Activated CD8-positive, alpha-beta memory T cell treated with anti-CD3 and anti-CD28 coated beads, Interleukin-2, amount 50 U/mL, for 48 hours (primary cell): ENCODE data around the gene PRKG1.

Source experiments
- DNase-seq: peaks from one replicate; pipeline ENCODE4 v3.0.0-alpha.2; 2020

The PRKG1 gene

DNA sequence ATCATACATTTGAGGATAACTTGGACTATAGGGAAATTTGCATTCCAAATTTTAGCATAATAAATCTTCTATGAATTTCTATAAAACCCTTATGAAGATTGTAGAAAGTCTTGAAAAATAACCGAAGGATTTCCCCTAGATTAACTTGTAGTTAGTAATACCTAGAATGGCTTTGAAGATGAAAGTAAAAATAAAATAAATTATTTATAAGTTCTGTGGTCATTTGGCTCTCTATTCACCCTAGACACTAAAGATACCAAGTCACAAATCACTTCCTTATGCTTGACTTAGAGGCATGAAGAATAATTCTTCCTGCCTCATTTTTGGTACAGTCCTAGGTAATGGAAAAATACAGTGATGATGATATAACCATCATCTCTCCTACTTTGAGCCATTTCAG lies 545.8 kb downstream of the PRKG1 start:
- no peak for DNase-seq

DNA sequence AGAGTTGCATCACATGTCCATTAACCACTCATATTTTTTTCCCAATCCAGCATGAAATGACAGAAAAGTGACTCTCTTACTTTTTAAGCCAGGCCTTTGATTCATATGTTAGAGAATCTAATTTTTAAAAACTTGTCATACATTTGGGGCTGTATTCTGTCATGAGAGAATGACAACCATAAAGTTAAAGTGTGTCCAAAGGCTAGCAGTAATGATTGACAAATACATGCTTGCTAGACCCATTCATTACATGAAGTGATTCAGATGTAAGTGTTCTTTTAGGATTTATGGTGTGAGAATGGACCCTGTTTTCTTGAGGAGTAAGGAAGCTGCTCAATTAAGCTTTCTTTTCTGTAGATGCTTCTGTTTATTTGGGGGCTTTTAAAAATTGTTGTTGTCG lies 549.7 kb downstream of the PRKG1 start:
- no peak for DNase-seq

DNA sequence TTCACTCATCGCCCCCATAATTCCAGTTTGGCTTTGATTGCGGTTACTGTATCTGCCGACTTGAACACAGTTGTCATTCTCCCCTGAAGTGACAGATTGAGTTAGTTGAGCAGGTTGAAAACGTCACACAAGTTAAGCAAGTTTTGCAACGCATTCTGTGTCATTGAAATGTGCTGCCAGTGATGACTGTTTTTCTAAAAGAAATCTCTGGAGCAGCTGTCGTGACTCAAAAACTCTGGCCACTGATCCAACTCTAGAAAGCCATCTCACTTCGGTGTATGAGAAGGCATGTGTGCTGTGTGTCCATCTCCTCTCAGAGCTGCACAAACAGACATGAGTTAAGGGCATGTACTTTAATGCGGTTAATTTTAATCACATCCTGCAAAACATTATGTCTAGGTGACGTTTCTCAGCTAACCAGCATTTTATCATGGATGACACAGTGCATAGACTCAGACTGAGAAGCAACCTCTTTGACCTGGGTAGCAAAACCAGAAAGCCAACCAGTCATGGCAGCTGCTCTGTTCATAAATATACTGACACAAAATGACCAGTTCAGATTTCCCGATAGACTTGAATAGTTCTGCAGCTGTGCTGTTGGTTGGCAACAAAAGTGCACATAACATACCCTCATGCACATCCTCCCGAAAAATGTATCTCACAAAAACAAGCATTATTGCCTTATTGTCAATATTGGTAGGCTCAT lies 555.8 kb downstream of the PRKG1 start:
- DNase-seq = no peak

DNA sequence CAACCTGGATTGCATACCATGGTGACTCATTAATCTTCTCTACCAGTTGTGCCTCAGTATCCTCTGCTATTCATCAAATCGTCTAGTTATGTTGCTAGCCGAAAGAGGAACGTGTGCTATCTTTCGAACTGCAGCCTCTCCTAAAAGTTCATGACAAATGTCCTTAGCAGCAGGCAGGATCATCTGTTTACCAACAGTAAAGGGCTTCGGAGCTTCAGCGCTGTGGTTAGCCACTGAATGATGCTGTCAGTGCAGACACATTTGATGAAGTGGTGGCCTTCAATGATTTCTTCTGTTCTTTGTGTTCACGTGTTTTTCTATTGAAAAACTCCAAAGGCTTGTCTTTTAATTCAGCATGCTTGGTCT lies 556.3 kb downstream of the PRKG1 start:
- no peak for DNase-seq

DNA sequence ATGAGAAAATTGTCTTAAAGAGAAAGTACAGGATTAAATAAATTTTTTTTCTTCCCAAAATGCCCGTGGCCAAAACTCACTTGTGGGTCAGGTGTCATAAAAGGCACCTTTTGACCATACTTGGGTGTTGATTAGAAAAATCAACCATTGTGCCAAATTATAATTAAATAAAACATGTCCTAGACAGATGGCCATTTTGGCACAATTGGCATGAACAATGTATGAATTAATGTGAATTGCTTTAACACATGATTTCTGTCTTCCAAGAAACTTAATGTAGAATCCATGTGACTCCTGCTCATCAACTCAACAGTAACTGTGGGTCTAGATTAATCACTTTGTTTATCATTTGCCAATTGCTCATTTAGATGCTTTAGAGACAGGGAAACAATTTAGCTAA lies 561.1 kb downstream of the PRKG1 start:
- DNase-seq = no peak

DNA sequence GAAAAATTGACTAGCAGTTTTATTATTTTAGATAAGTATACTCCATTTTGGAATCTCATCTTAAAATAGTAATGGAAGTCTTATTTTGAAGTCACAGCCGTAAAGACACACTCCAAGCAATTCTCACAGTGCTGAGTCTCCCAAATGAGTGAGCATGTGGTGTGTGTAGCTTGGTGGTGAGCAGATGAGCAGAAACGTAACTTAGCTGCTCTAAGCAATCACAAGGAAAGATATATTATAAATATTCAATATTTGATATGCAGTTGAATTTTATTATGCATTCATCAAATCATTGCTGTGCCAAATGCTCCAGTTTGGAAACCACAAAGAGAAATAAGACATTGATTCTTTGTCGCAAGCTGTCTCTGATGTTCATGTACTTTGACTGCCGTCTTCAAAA lies 563.9 kb downstream of the PRKG1 start:
- no peak for DNase-seq

DNA sequence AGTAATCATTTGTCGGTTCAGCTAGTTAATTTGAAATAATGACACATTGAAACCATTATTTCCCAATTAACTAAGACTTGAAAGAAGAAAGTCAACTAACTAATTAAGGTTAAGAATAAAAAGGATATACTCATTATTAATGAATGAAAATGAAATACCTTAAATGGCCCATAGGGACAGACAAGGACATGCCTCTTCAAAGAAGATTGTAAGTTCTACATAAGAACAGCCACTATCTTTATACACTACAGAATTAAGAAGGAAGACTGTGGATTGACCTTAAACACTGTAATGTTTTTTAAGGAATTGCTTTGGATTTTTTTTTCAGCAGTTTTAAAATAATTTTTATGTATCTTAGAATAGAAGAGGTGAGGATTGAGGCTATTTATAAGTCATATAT lies 564.5 kb downstream of the PRKG1 start:
- no peak for DNase-seq

DNA sequence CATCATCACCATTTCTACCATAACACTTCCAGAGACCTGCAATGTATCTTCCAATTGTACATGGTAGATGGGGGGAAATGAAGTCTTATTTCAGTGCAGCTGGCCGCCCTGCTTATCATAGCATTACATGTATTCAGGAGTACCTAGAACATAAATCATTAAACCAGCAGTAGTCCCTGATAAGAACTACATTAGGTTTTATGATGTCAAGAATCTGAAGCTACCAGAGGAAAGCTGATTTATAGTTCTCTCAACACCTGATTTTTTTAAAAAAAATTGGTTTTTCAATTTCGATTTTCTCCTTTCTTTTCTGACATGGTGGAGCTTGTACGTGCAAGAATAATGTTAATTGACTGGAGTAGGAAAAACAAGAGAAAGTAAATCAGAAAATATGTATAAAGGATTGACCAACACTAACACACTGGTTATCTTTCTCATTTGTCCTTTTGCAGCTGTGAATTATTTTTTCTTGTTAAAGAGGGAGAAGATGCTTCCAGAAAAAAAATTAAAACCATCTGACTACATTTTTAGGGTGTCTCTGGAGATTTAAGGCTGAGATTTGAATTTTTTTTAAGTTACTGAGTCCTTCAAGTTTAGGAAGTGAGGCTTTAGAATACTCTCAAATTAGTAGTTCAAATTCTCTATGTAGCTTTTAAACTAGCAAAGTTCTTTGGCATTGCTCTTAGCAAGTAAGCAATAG lies 566.0 kb downstream of the PRKG1 start:
- DNase-seq = no peak

DNA sequence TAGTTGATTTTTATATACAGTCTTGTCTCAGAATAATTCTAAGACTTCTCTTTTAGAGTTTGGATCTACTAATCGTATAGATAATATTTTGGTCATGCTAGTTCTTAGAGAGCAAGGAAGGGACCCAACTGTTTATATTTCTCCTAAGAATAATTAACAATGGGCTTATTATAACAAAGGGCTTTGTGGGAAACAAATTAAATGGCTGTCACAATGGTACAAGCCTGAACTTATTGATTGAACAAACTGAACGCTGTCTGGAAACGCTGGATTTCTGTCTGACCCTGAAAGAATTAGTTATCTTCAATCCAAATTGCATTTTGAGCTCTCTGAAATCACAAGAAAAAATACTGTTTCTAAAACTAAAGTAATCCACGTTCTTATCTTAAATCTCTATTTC lies 568.3 kb downstream of the PRKG1 start:
- DNase-seq = no peak

DNA sequence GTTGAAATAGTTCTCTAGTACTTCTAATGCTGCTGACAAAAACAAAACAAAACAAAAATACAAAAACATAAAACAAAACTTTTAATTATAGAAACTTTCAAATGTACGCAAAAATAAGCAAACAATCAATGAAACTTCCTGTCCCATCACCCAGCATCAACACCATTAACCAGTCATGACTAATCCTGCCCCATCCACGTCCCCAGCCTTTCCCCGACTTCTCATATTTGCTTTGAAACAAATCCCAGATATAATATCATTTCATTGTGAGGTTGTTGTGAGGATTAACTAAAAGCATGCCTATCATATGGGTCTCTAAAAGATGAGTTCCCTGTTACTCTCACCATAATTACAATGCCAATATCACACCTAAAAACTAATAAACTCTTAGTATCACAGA lies 569.4 kb downstream of the PRKG1 start:
- DNase-seq = no peak

DNA sequence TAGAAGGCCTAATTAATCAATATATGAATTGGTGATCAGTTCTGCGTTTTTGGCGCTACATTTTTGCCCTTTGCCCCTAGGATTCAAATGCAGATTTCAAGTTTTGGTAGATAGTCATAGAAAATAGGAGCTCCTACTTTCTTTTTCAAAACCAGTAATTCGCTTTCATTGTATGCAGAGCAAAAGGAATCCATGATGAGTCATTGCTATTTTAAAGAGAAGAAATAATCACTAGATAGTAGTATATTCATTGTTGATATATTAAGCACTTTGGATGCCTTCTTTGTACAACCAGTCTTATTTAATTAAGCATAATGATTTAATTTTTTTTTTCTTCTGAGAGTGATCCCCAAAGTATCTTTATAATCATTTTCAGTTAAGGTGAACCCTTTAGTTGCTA lies 574.8 kb downstream of the PRKG1 start:
- no peak for DNase-seq

DNA sequence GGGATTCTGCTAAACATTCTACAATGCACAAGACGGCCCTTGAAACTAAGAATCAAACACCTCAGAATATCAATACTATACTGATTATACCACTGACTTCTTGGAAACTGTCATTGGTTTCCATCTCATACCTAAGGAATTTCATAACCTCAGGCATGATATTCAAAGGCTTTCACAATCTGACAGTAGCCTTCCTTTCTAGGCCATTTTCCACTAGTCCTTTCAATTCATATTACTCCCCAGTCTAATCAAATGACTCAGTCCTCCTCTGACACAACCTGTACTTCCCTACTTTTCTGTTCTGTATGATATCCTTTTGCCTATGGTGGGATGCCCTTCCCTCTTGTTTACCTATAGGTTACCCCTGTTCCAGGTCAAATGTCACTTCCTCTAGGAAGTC lies 576.8 kb downstream of the PRKG1 start:
- DNase-seq = no peak

DNA sequence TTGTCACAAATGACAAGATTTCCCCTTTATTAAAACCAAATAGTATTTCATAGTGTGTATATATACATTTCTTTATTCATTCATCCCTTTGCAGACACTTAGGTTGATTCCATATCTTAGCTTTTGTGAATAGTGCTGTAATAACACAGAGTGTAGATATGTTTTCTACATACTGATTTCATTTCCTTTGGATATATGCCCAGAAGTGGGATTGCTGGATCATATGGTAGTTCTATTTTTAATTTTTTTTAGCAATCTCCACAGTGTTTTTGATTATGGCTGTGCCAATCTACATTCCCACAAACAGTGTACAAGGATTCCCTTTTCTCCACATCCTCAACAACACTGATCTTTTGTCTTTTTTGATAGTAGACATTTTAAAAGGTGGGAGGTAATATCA lies 578.7 kb downstream of the PRKG1 start:
- no peak for DNase-seq

DNA sequence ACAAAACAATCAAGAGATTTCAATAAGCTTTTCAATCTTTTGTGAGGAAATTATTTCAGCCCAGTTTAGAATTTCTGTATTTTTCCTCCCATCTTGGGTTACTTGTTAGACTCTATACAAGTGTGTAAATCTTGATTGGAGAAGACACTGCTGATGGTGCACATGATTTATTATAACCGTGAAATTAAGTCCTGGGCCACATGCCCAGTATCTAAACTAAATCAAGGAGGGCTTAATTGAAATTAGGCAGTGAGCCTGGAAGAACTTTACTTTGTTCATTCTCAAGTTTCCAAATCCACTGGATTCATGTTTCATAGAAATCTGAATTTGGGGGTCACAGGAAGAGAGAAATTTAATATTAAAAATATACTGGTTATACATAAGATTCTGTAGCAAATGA lies 580.6 kb downstream of the PRKG1 start:
- DNase-seq = no peak

DNA sequence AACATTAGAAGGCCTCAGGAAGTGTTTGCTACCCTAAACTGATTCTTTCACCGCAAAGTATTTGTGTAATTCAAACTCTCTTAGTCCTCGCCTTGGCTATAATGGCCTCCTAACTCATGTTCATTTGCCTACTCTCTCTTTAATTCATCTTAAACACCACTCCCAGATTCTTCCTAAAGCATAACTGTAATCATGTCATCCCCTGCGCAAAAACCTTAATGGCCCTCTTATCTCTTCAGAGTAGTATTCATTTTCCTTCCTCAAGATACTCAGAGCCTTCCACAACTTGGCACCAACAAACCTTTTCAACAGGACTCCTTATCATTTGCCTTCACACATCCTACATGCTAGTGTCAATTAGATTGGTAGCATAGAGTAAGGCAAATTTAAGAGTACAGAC lies 582.2 kb downstream of the PRKG1 start:
- no peak for DNase-seq

DNA sequence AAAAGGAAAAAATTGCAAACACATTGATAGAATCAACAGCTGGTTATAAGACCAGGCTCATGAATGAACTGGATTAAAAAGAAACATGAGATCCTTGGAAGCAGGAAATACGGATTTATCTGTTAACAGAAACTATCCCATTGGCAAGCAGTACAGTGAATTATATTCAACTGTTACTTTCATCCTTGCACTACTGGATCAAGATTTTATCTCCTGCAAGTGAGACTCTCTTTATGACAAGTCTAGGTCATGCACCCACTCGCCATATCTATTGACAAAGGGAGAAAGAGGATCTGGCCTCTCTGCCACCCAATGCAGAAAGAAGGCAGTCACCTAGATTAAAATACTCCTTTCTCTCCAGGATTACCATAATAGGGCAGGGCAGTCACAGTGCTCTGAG lies 583.7 kb downstream of the PRKG1 start:
- no peak for DNase-seq

DNA sequence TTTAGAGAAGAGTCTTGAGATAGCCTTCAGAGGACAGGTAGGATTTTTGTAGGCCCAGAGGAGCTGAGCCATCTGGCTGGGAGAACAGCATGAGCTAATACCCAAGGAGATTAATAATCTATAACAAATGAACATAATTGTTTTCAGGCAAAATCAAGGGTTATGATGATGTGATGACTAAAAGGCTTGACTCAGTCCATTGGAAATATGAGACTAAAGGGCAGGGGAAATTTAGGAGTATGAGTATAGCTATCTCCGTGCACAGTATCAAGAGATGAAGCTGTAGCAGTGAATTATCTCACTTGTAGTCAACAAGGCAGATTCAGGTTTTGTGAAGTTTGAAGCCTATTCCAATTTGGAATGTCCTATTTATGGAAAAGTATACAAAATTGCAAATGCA lies 585.1 kb downstream of the PRKG1 start:
- DNase-seq = no peak

DNA sequence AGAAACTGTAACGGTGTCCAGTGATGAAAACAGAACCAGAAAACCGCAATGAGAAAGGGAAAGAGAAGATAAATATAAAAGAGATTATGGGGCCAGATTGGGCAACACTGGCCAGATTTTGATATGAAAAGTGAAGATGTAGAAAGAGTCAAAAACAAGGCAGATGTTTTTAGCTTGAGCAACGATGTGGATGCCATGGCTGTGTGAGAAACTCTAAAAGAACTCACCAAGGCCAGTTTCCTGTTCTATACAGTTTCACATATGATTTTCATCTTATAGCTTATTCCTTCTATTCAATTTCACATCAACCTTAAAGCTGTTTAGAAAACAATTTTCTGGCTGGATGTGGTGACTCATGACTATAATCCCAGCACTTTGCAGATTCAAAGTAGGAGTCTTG lies 588.8 kb downstream of the PRKG1 start:
- DNase-seq = no peak

DNA sequence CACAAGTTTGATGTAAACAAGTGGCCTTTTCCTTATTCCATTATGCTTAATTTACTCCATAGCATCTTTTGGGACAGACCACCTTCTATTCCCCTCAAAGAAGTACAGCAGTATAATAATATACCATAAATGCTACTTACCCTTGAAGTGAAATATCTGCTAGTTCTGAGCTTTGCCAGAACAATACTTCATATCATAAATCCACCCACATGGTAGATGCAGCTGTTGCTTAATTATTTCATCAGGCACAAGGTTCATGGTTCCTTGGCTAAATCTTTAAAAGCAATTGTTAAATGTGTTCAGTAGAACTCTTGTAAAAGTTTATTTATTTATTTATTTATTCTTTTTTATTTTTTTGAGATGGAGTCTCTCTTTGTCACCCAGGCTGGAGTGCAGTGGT lies 592.2 kb downstream of the PRKG1 start:
- DNase-seq = no peak

GRCh38 chr10:51667678-51668335 lies 593.5 kb downstream of the PRKG1 start:
- DNase-seq = no peak

GRCh38 chr10:51668336-51668689 lies 594.0 kb downstream of the PRKG1 start:
- DNase-seq = no peak

DNA sequence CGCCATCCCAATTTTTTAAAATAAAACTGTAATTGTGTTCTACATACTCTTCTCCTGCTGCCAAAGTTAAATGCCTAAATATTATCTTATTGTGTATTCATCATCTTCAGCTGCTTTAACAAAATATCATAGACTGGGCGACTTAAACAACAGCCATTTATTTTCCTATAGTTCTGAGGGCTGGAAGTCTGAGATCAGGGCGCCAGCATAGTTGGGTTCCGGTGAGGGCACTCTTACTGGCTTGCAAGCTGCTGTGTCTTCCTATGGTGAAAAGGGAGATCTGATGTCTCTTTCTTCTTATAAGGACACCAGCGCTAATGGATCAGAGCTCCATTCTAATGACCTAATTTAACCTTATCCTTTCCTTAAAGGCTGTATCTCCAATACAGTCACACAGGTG lies 594.8 kb downstream of the PRKG1 start:
- no peak for DNase-seq

DNA sequence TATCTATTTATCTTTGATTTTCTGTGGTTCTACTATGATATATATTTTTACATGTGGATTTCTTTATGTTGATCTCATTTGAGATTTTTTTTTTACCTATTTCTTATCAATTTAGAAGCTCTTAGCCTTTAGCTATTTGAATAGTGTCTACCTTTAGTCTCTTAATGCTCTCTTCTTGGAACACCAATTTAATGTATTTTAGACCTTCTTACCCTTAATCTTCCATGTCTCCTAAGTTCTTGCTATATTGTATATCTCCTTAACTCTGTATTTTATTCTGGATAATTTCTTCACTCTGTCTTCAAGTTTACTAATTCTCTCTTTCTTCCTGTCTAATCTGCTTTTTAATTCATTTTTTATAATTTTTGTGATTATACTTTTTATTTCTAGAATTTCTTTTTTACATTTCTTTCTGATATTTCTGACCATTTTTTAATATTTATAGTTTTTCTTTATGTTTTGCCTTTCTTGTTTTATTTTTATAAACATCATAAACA lies 597.8 kb downstream of the PRKG1 start:
- no peak for DNase-seq

- DNase-seq = no peak
Measured at GRCh38 chr10:51675088-51675487, 600.8 kb downstream of the PRKG1 start.

DNA sequence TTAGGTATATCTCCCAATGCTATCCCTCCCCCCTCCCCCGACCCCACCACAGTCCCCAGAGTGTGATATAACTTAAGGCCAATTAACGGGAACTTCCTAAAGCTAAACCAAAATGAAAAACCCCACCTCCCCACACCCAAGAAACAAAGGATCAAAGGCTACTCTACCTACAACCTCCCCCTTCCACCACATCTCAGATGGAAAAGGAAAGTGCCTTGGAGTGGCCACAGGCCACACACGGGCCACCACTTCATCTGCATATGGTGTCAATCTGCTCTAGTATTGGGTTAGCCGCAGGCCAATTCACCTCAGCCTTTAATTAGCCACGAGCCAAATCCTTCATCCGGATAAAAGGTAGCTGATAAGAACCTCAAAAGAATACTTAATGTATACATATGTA lies 605.6 kb downstream of the PRKG1 start:
- DNase-seq = no peak
